Measurements from ENCODE around the gene PHKB. TPM values are rescaled to one million over a fixed set of nuclear protein-coding genes. Genes with fewer than 3 reads are reported as not detected.

Gene PHKB
- total RNA-seq, 1 donor from 2014 or later, result 109 TPM

DNA sequence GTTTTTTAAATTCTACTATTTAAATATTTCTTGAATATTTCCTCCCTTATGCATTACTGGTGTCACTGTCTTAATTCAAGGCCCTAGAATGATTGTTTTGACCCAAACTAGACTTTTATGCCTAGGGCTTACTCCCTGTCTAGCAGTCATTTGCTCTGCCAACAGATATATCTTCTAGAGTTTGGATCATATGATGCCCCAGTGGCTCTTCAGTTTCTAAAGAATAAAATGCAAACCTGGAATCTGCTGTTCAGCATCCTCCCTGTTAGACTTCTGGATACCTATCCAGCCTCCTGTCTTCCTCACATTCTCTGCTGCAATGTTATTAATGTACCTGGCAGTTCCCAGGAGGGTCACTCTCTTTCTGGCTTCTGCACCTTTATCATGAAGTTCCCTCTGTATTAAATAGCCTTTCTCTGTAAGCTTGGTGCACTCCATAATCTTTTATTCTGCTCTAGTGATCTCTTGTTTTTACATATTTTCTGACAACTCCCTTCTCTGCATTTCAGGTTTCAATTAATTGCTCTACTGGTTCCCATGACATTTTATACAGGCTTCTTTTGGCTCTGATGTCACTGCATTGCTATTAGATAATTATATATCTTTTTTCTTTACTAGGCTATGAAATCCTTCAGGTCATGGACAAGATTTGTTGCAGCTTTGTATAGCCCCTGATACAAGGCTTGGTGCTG lies 15.7 kb downstream of the PHKB start:
- H3K4me1 Mint-ChIP-seq, result no peaks in the 10 kb centered on the region
- H3K9ac ChIP-seq, result no peak overlapping the region
- no peaks in the 10 kb centered on the region for H3K4me1 ChIP-seq
- peaks cover 6% of the 10 kb centered on the region for H4K20me1 ChIP-seq (ENCODE audit: low read depth)
- H3K36me3 Mint-ChIP-seq, result no peaks in the 10 kb centered on the region
- no peak overlapping the region for H3K27ac ChIP-seq
- H3F3A ChIP-seq (ENCODE audit: low read depth), result no peaks in the 10 kb centered on the region
- H3K9me3 ChIP-seq (ENCODE audit: low read depth), result no peaks in the 10 kb centered on the region
- peaks cover 19% of the 10 kb centered on the region for H3K79me2 ChIP-seq (ENCODE audit: low read depth)
- no peak overlapping the region for H3K4me3 Mint-ChIP-seq
- no peak overlapping the region for H3K4me3 ChIP-seq
- no peak overlapping the region for H3K27ac Mint-ChIP-seq
- H3K9me3 Mint-ChIP-seq, result no peaks in the 10 kb centered on the region
- no peak overlapping the region for H3K4me2 ChIP-seq
- H2AFZ ChIP-seq (replicated peaks), result no peak overlapping the region
- H3K27me3 ChIP-seq, result no peaks in the 10 kb centered on the region
- H3K36me3 ChIP-seq, result no peaks in the 10 kb centered on the region
- no peaks in the 10 kb centered on the region for H3K27me3 Mint-ChIP-seq (ENCODE audit: insufficient read depth, low read depth)
- DNase-seq (ENCODE audit: low spot score), result no peak
- TF ChIP-seq EZH2 (IDR thresholded peaks at IDR 0.05), result no peak
- no peak for TF ChIP-seq EZH2phosphoT487 (IDR thresholded peaks at IDR 0.05)
- TF ChIP-seq, protein P1, sequence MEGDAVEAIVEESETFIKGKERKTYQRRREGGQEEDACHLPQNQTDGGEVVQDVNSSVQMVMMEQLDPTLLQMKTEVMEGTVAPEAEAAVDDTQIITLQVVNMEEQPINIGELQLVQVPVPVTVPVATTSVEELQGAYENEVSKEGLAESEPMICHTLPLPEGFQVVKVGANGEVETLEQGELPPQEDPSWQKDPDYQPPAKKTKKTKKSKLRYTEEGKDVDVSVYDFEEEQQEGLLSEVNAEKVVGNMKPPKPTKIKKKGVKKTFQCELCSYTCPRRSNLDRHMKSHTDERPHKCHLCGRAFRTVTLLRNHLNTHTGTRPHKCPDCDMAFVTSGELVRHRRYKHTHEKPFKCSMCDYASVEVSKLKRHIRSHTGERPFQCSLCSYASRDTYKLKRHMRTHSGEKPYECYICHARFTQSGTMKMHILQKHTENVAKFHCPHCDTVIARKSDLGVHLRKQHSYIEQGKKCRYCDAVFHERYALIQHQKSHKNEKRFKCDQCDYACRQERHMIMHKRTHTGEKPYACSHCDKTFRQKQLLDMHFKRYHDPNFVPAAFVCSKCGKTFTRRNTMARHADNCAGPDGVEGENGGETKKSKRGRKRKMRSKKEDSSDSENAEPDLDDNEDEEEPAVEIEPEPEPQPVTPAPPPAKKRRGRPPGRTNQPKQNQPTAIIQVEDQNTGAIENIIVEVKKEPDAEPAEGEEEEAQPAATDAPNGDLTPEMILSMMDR (IDR thresholded peaks at IDR 0.05), result no peak

DNA sequence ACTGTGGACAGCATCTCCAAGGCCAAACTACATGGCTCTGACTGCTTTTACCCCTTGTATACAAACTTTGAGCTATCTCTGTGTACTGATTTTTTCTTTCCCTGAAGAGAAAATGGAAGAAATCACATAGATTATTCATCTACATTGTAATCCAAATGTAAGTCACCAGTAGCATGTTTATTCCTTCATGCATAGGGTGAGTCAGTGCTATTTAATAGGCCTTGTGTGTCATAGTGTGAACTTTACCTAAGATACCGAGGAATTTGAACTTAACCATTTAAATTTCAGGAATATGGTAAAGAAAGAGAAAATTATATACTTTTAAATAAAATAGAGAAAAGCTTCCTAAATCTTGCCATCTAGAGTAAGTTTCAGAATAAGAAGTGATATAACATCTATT lies 16.5 kb downstream of the PHKB start:
- H3K9me3 ChIP-seq (ENCODE audit: low read depth), result no peaks in the 10 kb centered on the region
- H3K27ac ChIP-seq, result no peak overlapping the region
- no peak overlapping the region for H3K27ac Mint-ChIP-seq
- no peaks in the 10 kb centered on the region for H3K4me1 Mint-ChIP-seq
- H3K4me2 ChIP-seq, result no peak overlapping the region
- no peak overlapping the region for H3K4me3 Mint-ChIP-seq
- peaks cover 6% of the 10 kb centered on the region for H4K20me1 ChIP-seq (ENCODE audit: low read depth)
- H3K36me3 ChIP-seq, result no peaks in the 10 kb centered on the region
- peaks cover 12% of the 10 kb centered on the region for H3K79me2 ChIP-seq (ENCODE audit: low read depth)
- H3K27me3 ChIP-seq, result no peaks in the 10 kb centered on the region
- no peaks in the 10 kb centered on the region for H3K9me3 Mint-ChIP-seq
- H3K27me3 Mint-ChIP-seq (ENCODE audit: insufficient read depth, low read depth), result no peaks in the 10 kb centered on the region
- DNase-seq (ENCODE audit: low spot score), result no peak
- no peaks in the 10 kb centered on the region for H3K36me3 Mint-ChIP-seq
- no peaks in the 10 kb centered on the region for H3F3A ChIP-seq (ENCODE audit: low read depth)
- no peak overlapping the region for H3K9ac ChIP-seq
- H3K4me3 ChIP-seq, result no peak overlapping the region
- TF ChIP-seq, protein P1 (IDR thresholded peaks at IDR 0.05), result no peak
- TF ChIP-seq EZH2phosphoT487 (IDR thresholded peaks at IDR 0.05), result no peak
- no peak for TF ChIP-seq EZH2 (IDR thresholded peaks at IDR 0.05)
- H2AFZ ChIP-seq (replicated peaks), result no peak overlapping the region
- H3K4me1 ChIP-seq, result no peaks in the 10 kb centered on the region

DNA sequence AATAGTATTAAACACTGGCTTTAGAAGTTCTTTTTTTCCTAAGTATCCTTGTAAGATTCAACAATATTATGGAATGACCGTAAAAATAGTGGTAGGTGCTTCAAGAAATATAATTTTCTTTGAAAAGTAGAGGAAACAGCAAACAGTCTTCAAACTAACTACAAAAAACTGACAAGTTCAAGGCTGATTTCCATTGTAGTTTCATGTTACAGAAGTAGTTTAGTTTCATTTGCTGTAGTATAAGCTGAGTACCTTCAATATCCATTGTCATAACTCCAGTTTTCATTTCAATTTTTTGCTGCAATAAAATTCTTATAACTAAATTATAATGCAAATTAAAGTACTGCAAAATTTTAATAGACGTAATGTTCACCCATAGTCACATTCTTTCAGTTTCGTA lies 19.3 kb downstream of the PHKB start:
- Mint-ChIP-seq H3K27ac (no peak overlapping the region), H3K36me3 (no peaks in the 10 kb centered on the region), H3K4me1 (no peaks in the 10 kb centered on the region), H3K4me3 (no peak overlapping the region), H3K27me3 (ENCODE audit: insufficient read depth, low read depth) (peaks cover 2% of the 10 kb centered on the region), H3K9me3 (no peaks in the 10 kb centered on the region)
- Histone ChIP-seq H3K9ac (no peak overlapping the region), H3K9me3 (ENCODE audit: low read depth) (no peaks in the 10 kb centered on the region), H3K27ac (no peak overlapping the region), H3K4me2 (no peak overlapping the region), H3F3A (ENCODE audit: low read depth) (no peaks in the 10 kb centered on the region), H4K20me1 (ENCODE audit: low read depth) (peaks cover 6% of the 10 kb centered on the region), H3K4me1 (no peaks in the 10 kb centered on the region), H2AFZ (replicated peaks) (no peak overlapping the region), H3K4me3 (no peak overlapping the region), H3K79me2 (ENCODE audit: low read depth) (peaks cover 9% of the 10 kb centered on the region), H3K27me3 (no peaks in the 10 kb centered on the region), H3K36me3 (no peaks in the 10 kb centered on the region)
- DNase-seq (ENCODE audit: low spot score), result no peak
- no peak for TF ChIP-seq EZH2 (IDR thresholded peaks at IDR 0.05)
- TF ChIP-seq EZH2phosphoT487 (IDR thresholded peaks at IDR 0.05), result no peak
- TF ChIP-seq, protein P1 (IDR thresholded peaks at IDR 0.05), result no peak

Measured in neural progenitor cell (in vitro differentiated cells).